Fibroblast of lung (primary cell): ENCODE data around the gene PIM2. TPM values are rescaled to one million over a fixed set of nuclear protein-coding genes. Genes with fewer than 3 reads are reported as not detected.

Experiments used
- DNase-seq, 2 donors: peaks; one replicate each; pipeline versions ENCODE4 v3.0.0 to v3.0.0-alpha.2; 2010; ENCODE audit warnings: low read depth in 2 of 2
- H2AFZ ChIP-seq: 2 replicates; pipeline ENCODE4 v1.5.1; 2012; ENCODE audit warnings: low read length, control low read depth, inconsistent platforms
- H3K27ac ChIP-seq: 2 replicates; pipeline ENCODE4 v1.5.1; 2011; ENCODE audit warnings: low read length, control low read depth; ENCODE audit not compliant: insufficient read depth
- H3K27me3 ChIP-seq: 2 replicates; pipeline ENCODE4 v1.5.1; 2011; ENCODE audit warnings: mild to moderate bottlenecking, low read length; ENCODE audit not compliant: control insufficient read depth, insufficient read depth
- H3K36me3 ChIP-seq: 2 replicates; pipeline ENCODE4 v1.5.1; 2011; ENCODE audit warnings: low read length; ENCODE audit not compliant: control insufficient read depth, insufficient read depth
- H3K4me1 ChIP-seq: 2 replicates; pipeline ENCODE4 v1.5.1; 2011; ENCODE audit warnings: low read length; ENCODE audit not compliant: control insufficient read depth, insufficient read depth; ENCODE audit errors: extremely low read depth
- H3K4me2 ChIP-seq: 2 replicates; pipeline ENCODE4 v1.5.1; 2011; ENCODE audit warnings: low read length, control low read depth; ENCODE audit not compliant: insufficient read depth; ENCODE audit errors: extremely low read depth
- H3K4me3 ChIP-seq, 4 experiments: fragments of 200-600 bp in 1 of 4; sonication (generic) in 1 of 4; replicated peaks in 1 of 4; 2 replicates each; pipeline ENCODE4 v1.5.1; 2011 to 2016; ENCODE audit warnings: low read length in 4 of 4, low read depth in 3 of 4, mild to moderate bottlenecking in 3 of 4, control low read depth in 2 of 4, inconsistent platforms in 1 of 4, mixed read lengths in 1 of 4; ENCODE audit not compliant: insufficient read depth in 1 of 4; ENCODE audit errors: control extremely low read depth in 1 of 4
- H3K79me2 ChIP-seq: 2 replicates; pipeline ENCODE4 v1.5.1; 2012; ENCODE audit warnings: mild to moderate bottlenecking, low read length, inconsistent platforms; ENCODE audit not compliant: control insufficient read depth, insufficient read depth
- H3K9ac ChIP-seq: 2 replicates; pipeline ENCODE4 v1.5.1; 2011; ENCODE audit warnings: mild to moderate bottlenecking, low read length, control low read depth; ENCODE audit not compliant: insufficient read depth
- H3K9me3 ChIP-seq: 2 replicates; pipeline ENCODE4 v1.5.1; 2012; ENCODE audit warnings: low read depth, low read length; ENCODE audit not compliant: control insufficient read depth, insufficient read depth
- H4K20me1 ChIP-seq: 2 replicates; pipeline ENCODE4 v1.5.1; 2011; ENCODE audit warnings: low read length; ENCODE audit not compliant: control insufficient read depth, insufficient read depth; ENCODE audit errors: extremely low read depth
- CTCF ChIP-seq, 2 donors: IDR thresholded peaks in 1 of 2; conservative IDR thresholded peaks in 1 of 2; 1 replicate in 1 of 2; 2 replicates in 1 of 2; pipeline ENCODE4 v1.5.1; 2011 to 2012; ENCODE audit warnings: low read length in 2 of 2, control low read depth in 1 of 2, inconsistent platforms in 1 of 2, low read depth in 1 of 2, mild to moderate bottlenecking in 1 of 2
- EZH2 ChIP-seq: IDR thresholded peaks from 2 replicates; pipeline ENCODE4 v1.5.1; 2012; ENCODE audit warnings: low read length, control low read depth, mild to moderate bottlenecking; ENCODE audit errors: missing control alignments
- polyA plus RNA-seq, 2 donors: library from polyadenylated mRNA; depleted of rRNA in 1 of 2; stranded (reverse) in 1 of 2; unstranded in 1 of 2; fragments of >200 nt; gene quantifications; 2 replicates each; pipeline ENCODE4 v1.2.1, GENCODE V29; 2011 to 2012; ENCODE audit warnings: missing spikeins in 1 of 2
- total RNA-seq: library from RNA; depleted of rRNA; stranded (reverse); fragments of >200 nt; gene quantifications from 2 replicates; pipeline ENCODE4 v1.2.1, GENCODE V29; 2014

PIM2 gene
- total and polyA plus RNA-seq, 2 donors (not counting 1 experiment from before 2014, with no cell fraction given): 3.1 to 3.7 TPM

DNA sequence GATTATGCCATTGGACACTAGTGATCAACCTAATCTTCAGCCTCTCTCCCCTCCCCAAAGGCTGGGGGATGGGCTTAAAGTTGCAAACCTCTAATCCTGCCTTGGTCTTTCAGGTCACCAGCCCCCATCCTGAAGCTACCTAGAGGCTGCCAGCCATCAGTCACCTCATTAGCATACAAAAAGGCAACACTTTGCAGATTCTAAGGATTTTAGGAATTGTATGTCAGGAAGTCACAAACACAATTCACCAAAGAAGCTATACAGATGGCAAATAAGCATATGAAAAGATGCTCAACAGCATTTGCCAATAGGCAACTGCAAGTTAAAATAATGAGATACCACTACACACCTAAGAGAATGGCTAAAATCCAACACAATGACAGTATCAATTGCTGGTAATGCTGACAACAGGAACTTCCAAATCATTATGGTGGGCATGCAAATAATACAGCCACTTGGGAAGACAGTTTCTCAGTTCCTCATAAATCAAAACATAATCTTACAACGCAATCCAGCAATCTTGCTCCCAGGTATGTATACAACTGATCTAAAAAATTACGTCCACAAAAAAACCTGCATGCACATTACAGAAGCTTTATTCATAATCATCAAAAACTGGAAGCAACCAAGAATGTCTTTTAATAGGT is 9.0 kb upstream of the PIM2 start:
- no peaks in the 10 kb centered on the region for H3K27me3 ChIP-seq
- H3K9me3 ChIP-seq: no peaks in the 10 kb centered on the region
- no peak for TF ChIP-seq CTCF (conservative IDR thresholded peaks at IDR 0.05 in 1 of 2, IDR thresholded peaks at IDR 0.05 in 1 of 2; ENCODE audit: low read depth in 1 of 2, low read length in 2 of 2)
- no peak for TF ChIP-seq EZH2
- no peak overlapping the region for H3K4me3 ChIP-seq
- H3K4me2 ChIP-seq: no peak overlapping the region
- no peaks in the 10 kb centered on the region for H4K20me1 ChIP-seq
- H3K9ac ChIP-seq: no peak overlapping the region
- peaks cover 4% of the 10 kb centered on the region for H3K36me3 ChIP-seq
- H3K79me2 ChIP-seq: no peaks in the 10 kb centered on the region
- no peak overlapping the region for H3K27ac ChIP-seq
- no peak for DNase-seq
- H3K4me1 ChIP-seq: no peaks in the 10 kb centered on the region
- H2AFZ ChIP-seq: no peak overlapping the region

GRCh38 chrX:48927123-48927522 is 8.3 kb upstream of the PIM2 start:
- no peak overlapping the region for H2AFZ ChIP-seq
- no peaks in the 10 kb centered on the region for H3K79me2 ChIP-seq
- no peaks in the 10 kb centered on the region for H4K20me1 ChIP-seq
- no peak overlapping the region for H3K4me2 ChIP-seq
- H3K4me1 ChIP-seq: no peaks in the 10 kb centered on the region
- no peaks in the 10 kb centered on the region for H3K9me3 ChIP-seq
- no peak for TF ChIP-seq EZH2
- TF ChIP-seq CTCF (conservative IDR thresholded peaks at IDR 0.05 in 1 of 2, IDR thresholded peaks at IDR 0.05 in 1 of 2; ENCODE audit: low read depth in 1 of 2, low read length in 2 of 2): no peak
- no peaks in the 10 kb centered on the region for H3K27me3 ChIP-seq
- H3K27ac ChIP-seq: no peak overlapping the region
- no peak for DNase-seq
- no peak overlapping the region for H3K9ac ChIP-seq
- peaks cover 4% of the 10 kb centered on the region for H3K36me3 ChIP-seq
- no peak overlapping the region for H3K4me3 ChIP-seq

DNA sequence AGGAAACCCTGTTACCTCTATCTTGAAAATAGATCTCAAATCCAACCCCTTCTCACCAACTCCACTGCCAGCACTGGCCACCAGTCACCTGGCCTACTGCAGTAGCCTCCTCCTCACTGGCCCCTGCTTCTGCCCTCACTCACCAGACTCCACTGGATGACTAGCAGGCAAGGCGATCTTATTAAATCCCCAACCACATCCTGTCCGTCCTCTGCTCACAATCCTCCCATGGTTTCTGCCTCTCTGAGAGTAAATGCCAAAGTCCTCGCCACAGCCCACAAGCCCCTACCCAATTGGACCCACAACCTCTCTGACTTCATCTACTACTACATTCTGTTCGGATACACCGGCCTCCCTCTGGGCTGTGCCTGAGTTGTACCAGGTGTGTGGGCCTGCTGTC is 5.4 kb upstream of the PIM2 start:
- no peak overlapping the region for H2AFZ ChIP-seq
- no peaks in the 10 kb centered on the region for H4K20me1 ChIP-seq
- no peaks in the 10 kb centered on the region for H3K27me3 ChIP-seq
- H3K4me3 ChIP-seq: no peak overlapping the region
- no peaks in the 10 kb centered on the region for H3K9me3 ChIP-seq
- DNase-seq: no peak
- H3K79me2 ChIP-seq: no peaks in the 10 kb centered on the region
- H3K36me3 ChIP-seq: peaks cover 4% of the 10 kb centered on the region
- TF ChIP-seq EZH2 (no peak), CTCF (conservative IDR thresholded peaks at IDR 0.05 in 1 of 2, IDR thresholded peaks at IDR 0.05 in 1 of 2; ENCODE audit: low read depth in 1 of 2, low read length in 2 of 2) (no peak)
- H3K4me1 ChIP-seq: no peaks in the 10 kb centered on the region
- no peak overlapping the region for H3K27ac ChIP-seq
- H3K4me2 ChIP-seq: no peak overlapping the region
- H3K9ac ChIP-seq: no peak overlapping the region
